ENCODE results near the gene FAM8A1. TPM values are rescaled to one million over a fixed set of nuclear protein-coding genes. Genes with fewer than 3 reads are reported as not detected.
A peak's percentile ranks its signal among the peaks of the same experiment; 100 is the strongest.

Gene FAM8A1
- total RNA-seq, 3 donors from 2014 or later, result 27.9 to 39.4 (median 33.8) TPM

DNA sequence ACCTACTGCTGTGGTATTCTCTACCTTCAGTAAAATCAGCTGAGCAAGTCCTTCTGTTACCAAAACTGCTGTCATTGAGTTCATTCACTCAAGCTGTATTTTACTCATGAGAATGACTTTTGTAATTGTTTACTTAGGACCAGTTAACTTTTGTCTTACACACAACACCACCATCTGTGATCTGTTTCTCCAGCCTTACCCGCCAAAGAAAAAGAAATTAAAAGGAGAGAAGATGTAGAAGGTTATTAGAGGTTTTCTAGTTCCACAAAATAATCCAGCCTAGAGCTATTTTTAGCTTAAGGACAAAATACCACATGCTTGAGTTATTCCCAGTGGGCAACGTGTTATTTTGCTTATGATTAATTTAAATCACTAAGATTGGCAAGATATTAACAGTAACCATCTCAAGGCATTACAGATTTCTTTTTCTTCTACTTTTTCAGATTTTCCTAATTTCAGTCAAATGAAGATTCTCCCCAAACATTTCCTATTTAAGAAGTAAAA is 38.2 kb downstream of the FAM8A1 start:
- no peak for TF ChIP-seq POLR2A (IDR thresholded peaks at IDR 0.05)
- TF ChIP-seq, protein P1, sequence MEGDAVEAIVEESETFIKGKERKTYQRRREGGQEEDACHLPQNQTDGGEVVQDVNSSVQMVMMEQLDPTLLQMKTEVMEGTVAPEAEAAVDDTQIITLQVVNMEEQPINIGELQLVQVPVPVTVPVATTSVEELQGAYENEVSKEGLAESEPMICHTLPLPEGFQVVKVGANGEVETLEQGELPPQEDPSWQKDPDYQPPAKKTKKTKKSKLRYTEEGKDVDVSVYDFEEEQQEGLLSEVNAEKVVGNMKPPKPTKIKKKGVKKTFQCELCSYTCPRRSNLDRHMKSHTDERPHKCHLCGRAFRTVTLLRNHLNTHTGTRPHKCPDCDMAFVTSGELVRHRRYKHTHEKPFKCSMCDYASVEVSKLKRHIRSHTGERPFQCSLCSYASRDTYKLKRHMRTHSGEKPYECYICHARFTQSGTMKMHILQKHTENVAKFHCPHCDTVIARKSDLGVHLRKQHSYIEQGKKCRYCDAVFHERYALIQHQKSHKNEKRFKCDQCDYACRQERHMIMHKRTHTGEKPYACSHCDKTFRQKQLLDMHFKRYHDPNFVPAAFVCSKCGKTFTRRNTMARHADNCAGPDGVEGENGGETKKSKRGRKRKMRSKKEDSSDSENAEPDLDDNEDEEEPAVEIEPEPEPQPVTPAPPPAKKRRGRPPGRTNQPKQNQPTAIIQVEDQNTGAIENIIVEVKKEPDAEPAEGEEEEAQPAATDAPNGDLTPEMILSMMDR (IDR thresholded peaks at IDR 0.05), result no peak
- no peak for TF ChIP-seq POLR2AphosphoS5 (IDR thresholded peaks at IDR 0.05)
- intact Hi-C loops (cut with DNase I; ENCODE audit: low total_unique reads), result no loop called here
- no peak overlapping the region for H3K4me3 ChIP-seq
- H3K36me3 ChIP-seq, result peaks cover 4% of the 10 kb centered on the region
- H3K27ac ChIP-seq, result no peak overlapping the region
- DNase-seq (ENCODE audit: low spot score in 2 of 2), result no peak
- H3K27me3 ChIP-seq, result no peaks in the 10 kb centered on the region
- no peaks in the 10 kb centered on the region for H3K9me3 ChIP-seq
- no peaks in the 10 kb centered on the region for H3K4me1 ChIP-seq

DNA sequence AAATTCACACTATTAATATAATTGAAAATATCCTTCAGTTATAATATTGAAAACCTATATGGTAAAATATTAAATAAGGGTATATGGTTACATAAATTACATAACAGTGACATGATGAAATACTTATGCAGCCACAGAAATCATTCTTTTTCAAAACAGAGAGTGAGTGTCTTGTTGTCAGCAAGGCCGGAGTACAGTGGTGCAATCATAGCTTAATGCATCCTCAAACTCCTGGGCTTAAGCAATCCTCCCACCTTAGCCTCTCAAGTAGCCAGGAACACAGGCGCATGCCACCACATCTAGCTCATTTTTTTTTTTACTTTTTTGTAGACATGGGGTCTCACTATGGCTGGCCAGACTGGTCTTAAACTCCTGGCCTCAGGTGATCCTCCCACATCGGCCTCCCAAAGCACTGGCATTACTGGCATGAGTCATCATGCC is 40.4 kb downstream of the FAM8A1 start:
- Histone ChIP-seq H3K27me3 (no peaks in the 10 kb centered on the region), H3K4me3 (no peak overlapping the region), H3K9me3 (no peaks in the 10 kb centered on the region), H3K27ac (no peak overlapping the region), H3K4me1 (no peaks in the 10 kb centered on the region), H3K36me3 (peaks cover 6% of the 10 kb centered on the region)
- intact Hi-C loops (cut with DNase I; ENCODE audit: low total_unique reads), result no loop called here
- DNase-seq (ENCODE audit: low spot score in 2 of 2), result no peak
- TF ChIP-seq POLR2A (IDR thresholded peaks at IDR 0.05), result no peak
- TF ChIP-seq, protein P1 (IDR thresholded peaks at IDR 0.05), result no peak
- TF ChIP-seq POLR2AphosphoS5 (IDR thresholded peaks at IDR 0.05), result no peak

DNA sequence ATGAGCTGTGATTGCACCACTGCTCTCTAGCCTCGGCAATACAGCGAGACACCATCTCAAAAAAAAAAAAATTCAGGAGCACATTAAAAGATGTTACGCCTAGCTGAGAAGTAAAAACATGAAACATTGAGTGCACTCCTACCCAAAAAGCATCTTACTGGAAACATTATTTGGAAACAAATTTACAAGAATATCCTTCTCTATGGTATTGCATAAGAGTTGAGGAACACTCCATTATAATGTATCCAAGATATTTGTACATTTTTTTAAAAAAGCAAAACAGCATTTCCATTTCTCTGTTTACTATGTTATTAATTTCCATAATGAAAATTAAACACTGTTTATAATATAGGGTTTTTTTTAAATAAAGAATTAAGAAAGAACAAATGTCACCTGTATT is 48.6 kb downstream of the FAM8A1 start:
- Histone ChIP-seq H3K4me1 (no peaks in the 10 kb centered on the region), H3K9me3 (no peaks in the 10 kb centered on the region), H3K36me3 (peaks cover 19% of the 10 kb centered on the region), H3K27ac (no peak overlapping the region), H3K4me3 (no peak overlapping the region), H3K27me3 (no peaks in the 10 kb centered on the region)
- intact Hi-C loops (cut with DNase I; ENCODE audit: low total_unique reads), result no loop called here
- no peak for DNase-seq (ENCODE audit: low spot score in 2 of 2)
- TF ChIP-seq POLR2A (IDR thresholded peaks at IDR 0.05) (no peak), POLR2AphosphoS5 (IDR thresholded peaks at IDR 0.05) (no peak)
- TF ChIP-seq, protein P1 (IDR thresholded peaks at IDR 0.05), result no peak

DNA sequence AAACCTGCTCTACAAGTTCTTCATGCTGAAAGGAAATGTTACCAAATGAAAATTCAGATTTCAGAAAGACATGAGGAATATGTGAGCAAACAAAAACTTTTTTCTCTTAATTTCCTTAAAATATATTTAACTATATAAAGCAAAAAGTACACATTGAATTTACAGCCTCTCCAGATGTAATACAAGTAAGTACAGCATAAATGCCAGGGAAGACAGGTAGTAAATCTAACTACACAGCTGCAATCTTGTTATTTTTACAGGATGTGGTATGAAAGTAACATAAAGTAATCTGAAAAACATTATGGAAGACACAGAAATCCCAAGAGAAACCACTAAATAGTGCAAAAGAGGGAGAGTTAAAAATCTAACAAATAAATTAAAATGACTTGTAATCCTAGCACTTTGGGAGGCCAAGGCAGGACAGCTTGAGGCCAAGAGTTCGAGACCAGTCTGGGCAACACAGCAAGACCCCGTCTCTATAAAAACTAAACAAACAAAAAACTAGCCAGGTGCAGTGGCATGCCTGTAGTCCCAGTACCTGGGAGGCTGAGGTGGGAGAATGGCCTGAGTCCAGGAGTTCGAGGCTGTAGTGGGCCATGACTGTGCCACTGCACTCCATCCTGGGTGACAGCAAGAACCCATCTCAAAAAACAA is 50.7 kb downstream of the FAM8A1 start:
- H3K9me3 ChIP-seq, result no peaks in the 10 kb centered on the region
- peaks cover 15% of the 10 kb centered on the region for H3K36me3 ChIP-seq
- intact Hi-C loops (cut with DNase I; ENCODE audit: low total_unique reads), result no loop called here
- no peaks in the 10 kb centered on the region for H3K4me1 ChIP-seq
- H3K27me3 ChIP-seq, result no peaks in the 10 kb centered on the region
- H3K4me3 ChIP-seq, result no peak overlapping the region
- DNase-seq (ENCODE audit: low spot score in 2 of 2), result no peak
- no peak for TF ChIP-seq POLR2AphosphoS5 (IDR thresholded peaks at IDR 0.05)
- TF ChIP-seq, protein P1 (IDR thresholded peaks at IDR 0.05), result no peak
- no peak for TF ChIP-seq POLR2A (IDR thresholded peaks at IDR 0.05)
- H3K27ac ChIP-seq, result peak overlapping the region in 1 of 2 donors; percentile 18

DNA sequence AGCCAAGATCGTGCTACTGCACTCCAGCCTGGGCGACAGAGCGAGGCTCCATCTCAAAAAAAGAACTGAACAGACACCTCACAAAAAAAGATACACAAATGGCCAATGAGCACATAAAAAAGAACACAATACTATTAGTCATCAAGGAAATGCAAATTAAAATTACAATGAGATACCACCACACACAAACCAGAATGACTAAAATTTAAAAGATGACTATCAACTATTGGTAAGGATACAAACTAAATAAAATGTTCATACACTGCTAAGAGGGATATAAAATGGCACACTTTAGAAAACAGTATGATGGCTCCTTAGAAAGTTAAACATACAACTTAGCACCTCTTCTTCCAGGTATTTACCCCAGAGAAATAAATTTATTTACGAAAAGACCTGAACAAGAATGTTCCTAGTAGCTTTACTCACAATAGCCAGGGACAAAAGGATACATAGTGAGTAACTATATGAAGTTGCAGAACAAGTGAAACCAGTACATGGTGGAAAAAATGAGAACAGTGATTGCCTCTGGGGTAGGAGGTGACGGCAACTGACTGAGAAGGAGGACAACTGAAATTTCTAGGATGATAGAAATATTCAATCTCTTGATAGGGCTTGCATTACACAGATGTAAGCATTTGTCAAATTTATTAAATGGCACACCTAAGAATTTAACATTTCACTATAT is 53.2 kb downstream of the FAM8A1 start:
- TF ChIP-seq POLR2A (IDR thresholded peaks at IDR 0.05), result no peak
- TF ChIP-seq, protein P1 (IDR thresholded peaks at IDR 0.05), result no peak
- no peak for TF ChIP-seq POLR2AphosphoS5 (IDR thresholded peaks at IDR 0.05)
- Histone ChIP-seq H3K27me3 (no peaks in the 10 kb centered on the region), H3K36me3 (no peaks in the 10 kb centered on the region), H3K4me1 (no peaks in the 10 kb centered on the region), H3K4me3 (no peak overlapping the region), H3K9me3 (no peaks in the 10 kb centered on the region), H3K27ac (no peak overlapping the region)
- no peak for DNase-seq (ENCODE audit: low spot score in 2 of 2)
- intact Hi-C loops (cut with DNase I; ENCODE audit: low total_unique reads), result no loop called here
